ENCODE results near the gene AKAP13. TPM values are rescaled to one million over a fixed set of nuclear protein-coding genes. Genes with fewer than 3 reads are reported as not detected.
A peak's percentile ranks its signal among the peaks of the same experiment; 100 is the strongest.

AKAP13 gene
- total RNA-seq, 4 donors from 2014 or later, result 128 to 460 (median 243) TPM

DNA sequence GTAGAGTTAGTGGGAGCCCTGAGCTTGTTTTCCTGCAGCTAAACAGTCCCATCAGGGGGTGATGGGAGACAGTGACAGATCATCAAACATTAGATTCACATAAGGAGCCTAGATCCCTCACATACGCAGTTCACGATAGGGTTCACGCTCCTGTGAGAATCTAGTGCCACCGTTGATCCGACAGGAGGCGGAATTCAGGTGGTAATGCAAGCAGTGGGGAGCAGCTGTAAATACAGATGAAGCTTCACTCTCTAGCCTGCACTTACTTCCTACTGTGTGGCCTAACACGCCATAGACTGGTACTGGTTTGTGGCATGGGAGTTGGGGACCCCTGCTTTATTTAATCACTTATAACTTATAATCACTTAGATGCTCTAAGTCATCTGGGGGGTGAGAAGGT lies 179.1 kb downstream of the AKAP13 start:
- Histone ChIP-seq H3K36me3 (no peaks in the 10 kb centered on the region), H3K9me3 (no peaks in the 10 kb centered on the region), H3K4me3 (no peak overlapping the region), H3K27ac (peak overlapping the region in 1 of 2 donors; percentile 39), H3K4me1 (no peaks in the 10 kb centered on the region), H3K27me3 (no peaks in the 10 kb centered on the region)
- intact Hi-C loops (cut with DNase I; ENCODE audit: low total_unique reads), result no loop called here
- TF ChIP-seq POLR2A (IDR thresholded peaks at IDR 0.05) (no peak), CTCF (IDR thresholded peaks at IDR 0.05) (no peak)
- no peak for DNase-seq

DNA sequence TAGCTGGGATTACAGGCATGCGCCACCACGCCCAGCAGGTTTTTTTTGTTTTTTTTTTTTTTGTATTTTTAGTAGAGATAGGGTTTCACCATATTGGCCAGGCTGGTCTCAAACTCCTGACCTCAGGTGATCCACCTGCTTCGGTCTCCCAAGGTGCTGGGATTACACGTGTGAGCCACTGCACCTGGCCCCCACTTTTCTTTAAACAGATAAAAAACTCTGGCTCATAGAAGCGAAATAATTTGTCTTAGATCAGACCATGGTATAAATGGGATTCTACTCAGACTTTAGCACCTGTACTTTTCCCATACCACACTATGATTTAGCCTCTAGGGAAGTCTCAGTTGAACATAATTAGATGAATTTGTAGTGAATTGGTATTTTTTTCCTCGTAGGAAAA lies 182.4 kb downstream of the AKAP13 start:
- Histone ChIP-seq H3K4me1 (no peaks in the 10 kb centered on the region), H3K27me3 (no peaks in the 10 kb centered on the region), H3K4me3 (no peak overlapping the region), H3K27ac (no peak overlapping the region), H3K36me3 (no peaks in the 10 kb centered on the region), H3K9me3 (no peaks in the 10 kb centered on the region)
- TF ChIP-seq POLR2A (IDR thresholded peaks at IDR 0.05), result no peak
- TF ChIP-seq CTCF (IDR thresholded peaks at IDR 0.05), result no peak
- DNase-seq, result no peak
- intact Hi-C loops (cut with DNase I; ENCODE audit: low total_unique reads), result no loop called here

DNA sequence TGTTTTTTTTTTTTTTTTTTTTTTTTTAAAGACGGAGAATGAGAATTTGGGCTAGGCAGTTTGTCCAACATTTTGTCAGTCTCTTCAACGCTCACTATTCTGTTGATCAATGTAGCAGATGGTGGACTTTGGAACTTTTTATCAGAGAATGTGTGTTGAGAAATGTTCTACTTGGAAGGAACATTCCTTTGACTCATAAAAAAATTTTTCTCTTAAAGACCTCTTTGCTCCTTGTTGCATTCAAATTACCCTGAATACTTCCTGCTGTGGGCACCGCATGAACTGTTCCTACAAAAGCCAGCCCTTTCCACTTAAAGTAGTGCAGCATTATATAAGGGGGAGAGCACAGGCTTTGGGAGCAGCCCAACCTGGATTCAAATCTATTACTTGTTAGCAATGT lies 182.9 kb downstream of the AKAP13 start:
- Histone ChIP-seq H3K4me1 (no peaks in the 10 kb centered on the region), H3K4me3 (no peak overlapping the region)
- no peak for DNase-seq

DNA sequence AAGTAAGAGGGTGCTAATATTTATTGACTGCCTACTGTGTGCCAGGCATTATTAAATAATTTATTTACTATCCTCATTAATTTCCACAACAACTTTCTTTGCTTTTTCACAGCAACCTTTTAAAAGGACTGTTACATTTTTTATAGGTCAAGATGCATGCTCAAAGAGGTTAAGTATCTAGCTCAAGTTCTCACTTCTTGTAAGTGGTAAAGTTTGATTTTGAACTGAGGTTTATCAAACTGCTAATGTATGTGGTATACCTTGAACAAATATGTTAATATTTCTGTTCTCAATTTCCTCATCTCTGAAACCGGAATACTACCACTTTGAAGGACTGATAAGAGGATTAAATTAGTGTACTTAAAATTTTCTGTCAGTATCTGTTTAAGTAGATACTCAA lies 183.3 kb downstream of the AKAP13 start:
- intact Hi-C loops (cut with DNase I; ENCODE audit: low total_unique reads), result no loop called here
- Histone ChIP-seq H3K9me3 (no peaks in the 10 kb centered on the region), H3K27me3 (no peaks in the 10 kb centered on the region), H3K36me3 (no peaks in the 10 kb centered on the region), H3K4me3 (no peak overlapping the region), H3K27ac (no peak overlapping the region), H3K4me1 (no peaks in the 10 kb centered on the region)
- TF ChIP-seq CTCF (IDR thresholded peaks at IDR 0.05) (no peak), POLR2A (IDR thresholded peaks at IDR 0.05) (no peak)
- no peak for DNase-seq

More for the DNA sequence above, 182.9 kb downstream of the AKAP13 start:
- Histone ChIP-seq H3K27me3 (no peaks in the 10 kb centered on the region), H3K36me3 (no peaks in the 10 kb centered on the region), H3K9me3 (no peaks in the 10 kb centered on the region), H3K27ac (no peak overlapping the region)
- TF ChIP-seq CTCF (IDR thresholded peaks at IDR 0.05), result no peak
- intact Hi-C loops (cut with DNase I; ENCODE audit: low total_unique reads), result no loop called here

DNA sequence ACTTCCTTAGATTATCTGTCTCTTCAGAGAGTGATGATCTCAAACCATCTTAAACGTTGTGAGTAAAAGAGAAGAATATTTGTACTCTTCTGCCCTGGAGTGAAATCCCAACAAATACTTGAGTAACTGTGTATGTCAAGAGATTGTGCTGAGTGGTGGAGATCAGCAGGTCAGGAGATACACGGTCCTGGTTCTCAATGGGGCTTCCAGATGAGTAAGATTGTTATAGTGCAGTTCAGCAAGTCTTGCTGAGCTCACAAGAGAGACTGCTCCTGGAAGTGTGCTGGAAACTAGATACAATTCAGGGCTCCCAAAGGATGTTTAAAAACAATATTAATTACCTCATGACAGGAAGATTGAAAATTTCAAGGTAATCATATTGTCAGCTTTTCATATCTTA lies 184.3 kb downstream of the AKAP13 start:
- Histone ChIP-seq H3K4me3 (no peak overlapping the region), H3K4me1 (no peaks in the 10 kb centered on the region), H3K36me3 (no peaks in the 10 kb centered on the region), H3K27ac (no peak overlapping the region), H3K27me3 (no peaks in the 10 kb centered on the region), H3K9me3 (no peaks in the 10 kb centered on the region)
- intact Hi-C loops (cut with DNase I; ENCODE audit: low total_unique reads), result no loop called here
- TF ChIP-seq CTCF (IDR thresholded peaks at IDR 0.05), result no peak
- TF ChIP-seq POLR2A (IDR thresholded peaks at IDR 0.05), result no peak
- no peak for DNase-seq

Data from uterus (tissue), 4 donors.